ENCODE measurements around the gene SMC3. TPM values are rescaled to one million over a fixed set of nuclear protein-coding genes. Genes with fewer than 3 reads are reported as not detected.

Gene SMC3
- total and polyA plus RNA-seq, 12 donors, result 10.0 to 38.8 (median 21.5) TPM

GRCh38 chr10:110649347-110650264 lies 82.1 kb downstream of the SMC3 start:
- TF ChIP-seq POLR2A (IDR thresholded peaks at IDR 0.05) (no peak), CTCF (IDR thresholded peaks at IDR 0.05) (no peak)
- Histone ChIP-seq H3K36me3 (replicated peaks in 1 of 2) (no peaks in the 10 kb centered on the region), H3K4me3 (no peak overlapping the region), H3K27ac (no peak overlapping the region), H3K9me3 (replicated peaks in 1 of 3) (no peaks in the 10 kb centered on the region), H3K4me1 (replicated peaks in 1 of 2) (peaks cover 0 to 1% of the 10 kb centered on the region in 2 donors), H3K27me3 (peaks cover 54% of the 10 kb centered on the region)
- DNase-seq, result no peak
- WGBS, 4 donors, result 43 to 58% (median 54%) methylated on average over 6 of the region's 6 CpGs
- intact Hi-C loops (cut with DNase I), result no loop called here

GRCh38 chr10:110650265-110650668 lies 82.8 kb downstream of the SMC3 start:
- no peaks in the 10 kb centered on the region for H3K36me3 ChIP-seq (replicated peaks in 1 of 2)
- no peak overlapping the region for H3K27ac ChIP-seq
- no peak for DNase-seq
- H3K9me3 ChIP-seq (replicated peaks in 1 of 3), result no peaks in the 10 kb centered on the region
- WGBS, 4 donors, result 50 to 75% (median 66%) methylated on average over 1 of the region's 1 CpG
- H3K4me1 ChIP-seq (replicated peaks in 1 of 2), result no peaks in the 10 kb centered on the region
- TF ChIP-seq POLR2A (IDR thresholded peaks at IDR 0.05) (no peak), CTCF (IDR thresholded peaks at IDR 0.05) (no peak)
- peaks cover 47% of the 10 kb centered on the region for H3K27me3 ChIP-seq
- H3K4me3 ChIP-seq, result no peak overlapping the region
- intact Hi-C loops (cut with DNase I), result no loop called here

GRCh38 chr10:110651044-110651958 lies 83.8 kb downstream of the SMC3 start:
- Histone ChIP-seq H3K4me1 (replicated peaks in 1 of 2) (no peaks in the 10 kb centered on the region), H3K27ac (no peak overlapping the region), H3K36me3 (replicated peaks in 1 of 2) (no peaks in the 10 kb centered on the region), H3K4me3 (no peak overlapping the region), H3K27me3 (peaks cover 40% of the 10 kb centered on the region), H3K9me3 (replicated peaks in 1 of 3) (no peaks in the 10 kb centered on the region)
- intact Hi-C loops (cut with DNase I), result no loop called here
- DNase-seq, result no peak
- TF ChIP-seq POLR2A (IDR thresholded peaks at IDR 0.05) (no peak), CTCF (IDR thresholded peaks at IDR 0.05) (no peak)
- 54 to 67% (median 64%) methylated on average over 12 of the region's 12 CpGs for WGBS, 4 donors

- peaks cover 27% of the 10 kb centered on the region for H3K27me3 ChIP-seq
- 62 to 73% (median 66%) methylated on average over 6 of the region's 6 CpGs for WGBS, 4 donors
- intact Hi-C loops (cut with DNase I), result no loop called here
- H3K27ac ChIP-seq, result no peak overlapping the region
- TF ChIP-seq POLR2A (IDR thresholded peaks at IDR 0.05) (no peak), CTCF (IDR thresholded peaks at IDR 0.05) (no peak)
- H3K4me3 ChIP-seq, result no peak overlapping the region
- H3K36me3 ChIP-seq (replicated peaks in 1 of 2), result no peaks in the 10 kb centered on the region
- H3K4me1 ChIP-seq (replicated peaks in 1 of 2), result no peaks in the 10 kb centered on the region
- no peaks in the 10 kb centered on the region for H3K9me3 ChIP-seq (replicated peaks in 1 of 3)
- no peak for DNase-seq
Measured at GRCh38 chr10:110652475-110653118, 85.1 kb downstream of the SMC3 start.
